ENCODE data around the gene FARP1.

DNA sequence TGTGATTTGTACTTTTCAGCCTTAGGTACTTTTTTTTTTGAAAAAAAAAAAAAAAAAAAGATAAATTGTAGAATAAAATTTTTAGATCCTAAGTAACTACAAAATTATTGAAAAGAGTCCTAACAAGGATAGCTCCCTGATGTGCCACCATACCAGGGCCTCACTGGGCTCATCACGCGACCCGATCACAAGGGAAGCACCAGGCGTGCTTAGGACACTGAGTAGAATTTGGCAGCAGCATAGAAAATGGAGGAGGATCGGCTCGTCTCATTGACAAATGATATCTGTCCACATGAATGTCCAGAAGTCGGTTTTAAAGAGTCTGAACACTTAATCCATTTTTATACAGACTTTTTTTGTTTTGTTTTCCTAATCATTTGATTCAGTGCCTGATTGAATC is 255.0 kb downstream of the FARP1 start:
- no peak for TF ChIP-seq POLR2AphosphoS5 (IDR thresholded peaks at IDR 0.05; ENCODE audit: low read depth, low read length)
- TF ChIP-seq REST (IDR thresholded peaks at IDR 0.05; ENCODE audit: insufficient read depth in 1 of 2, low read depth in 2 of 2, low read length in 2 of 2) = no peak
- TF ChIP-seq SIN3A (IDR thresholded peaks at IDR 0.05; ENCODE audit: borderline replicate concordance, insufficient read depth, low read length) = no peak

Data from PFSK-1 (cell line).